EL (cell line): ENCODE results near the gene NRG3.

Source experiments
- DNase-seq: peaks from one replicate; pipeline ENCODE4 v3.0.0-alpha.2; 2016

Gene NRG3

DNA sequence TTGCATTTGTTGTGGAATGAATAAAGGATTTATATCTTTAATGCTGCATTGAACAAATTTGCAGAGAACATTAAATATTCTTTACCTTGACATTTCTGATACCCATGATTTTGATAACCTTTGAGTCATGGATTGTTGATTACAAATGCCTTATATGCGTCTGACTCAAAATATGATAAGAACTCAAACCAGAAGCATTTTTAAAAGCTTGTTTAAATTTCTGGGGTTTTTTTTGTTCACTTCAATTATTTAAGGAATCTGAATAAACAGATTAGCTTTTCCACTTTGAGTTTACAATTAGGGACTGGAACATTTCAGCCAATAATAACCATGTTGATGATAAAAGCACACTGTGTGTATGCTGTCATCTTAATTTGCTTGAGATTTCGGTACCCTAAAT lies 253.5 kb downstream of the NRG3 start:
- DNase-seq: no peak

DNA sequence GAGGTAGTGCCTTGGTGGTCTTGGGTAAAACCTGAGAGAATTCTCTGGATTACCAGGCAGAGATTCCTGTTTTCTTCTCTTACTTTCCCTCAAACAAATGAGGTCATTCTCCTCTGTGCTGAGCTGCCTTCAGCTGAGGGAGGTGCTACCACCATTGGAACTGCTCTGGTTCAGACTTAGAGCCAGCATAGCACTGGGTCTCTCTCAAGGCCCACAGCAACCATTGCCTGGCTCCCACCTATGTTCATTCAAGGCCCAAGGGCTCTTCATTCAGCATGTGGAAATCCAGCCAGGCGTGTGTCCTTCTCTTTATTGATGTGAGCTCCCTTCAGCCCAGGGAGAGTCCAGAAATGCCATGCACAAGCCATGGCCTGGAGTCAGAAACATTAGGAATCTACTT lies 261.1 kb downstream of the NRG3 start:
- DNase-seq: no peak

DNA sequence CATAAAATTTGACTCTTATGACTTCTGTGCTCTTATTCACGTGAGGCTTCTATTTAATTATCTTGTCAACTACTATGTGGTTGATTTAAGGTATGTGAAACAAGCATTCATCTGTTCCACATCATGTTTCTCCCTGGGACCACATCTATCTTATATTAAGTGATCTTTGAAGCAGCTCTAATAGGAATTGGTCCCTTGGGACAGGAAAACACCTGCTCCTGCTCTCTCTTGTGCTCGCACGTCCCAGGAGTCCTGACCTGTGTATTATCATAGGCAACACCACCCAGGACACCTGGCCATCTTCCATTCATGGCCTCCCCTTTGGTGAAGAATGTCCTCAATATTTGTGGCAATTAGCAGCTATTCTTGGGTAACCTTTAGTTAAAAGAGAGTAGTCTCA lies 269.2 kb downstream of the NRG3 start:
- DNase-seq: no peak

DNA sequence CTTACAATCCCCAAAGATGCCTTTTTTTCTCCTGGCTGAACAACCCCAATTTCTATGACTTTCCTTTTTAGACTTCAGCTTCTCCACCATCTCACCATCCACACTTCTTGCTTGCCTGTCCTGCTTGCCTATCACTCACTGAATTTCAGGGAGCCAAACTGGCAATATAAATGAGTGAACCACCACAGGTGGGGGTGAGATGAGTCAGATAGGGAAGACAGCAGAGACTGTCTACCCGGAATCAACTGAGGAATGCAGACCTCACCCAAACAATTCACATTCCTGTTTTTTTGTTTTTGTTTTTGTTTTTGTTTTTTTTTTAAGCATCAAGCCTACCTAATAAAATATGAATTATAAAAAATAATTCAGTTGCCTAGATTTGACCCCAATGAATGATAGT lies 273.8 kb downstream of the NRG3 start:
- no peak for DNase-seq

DNA sequence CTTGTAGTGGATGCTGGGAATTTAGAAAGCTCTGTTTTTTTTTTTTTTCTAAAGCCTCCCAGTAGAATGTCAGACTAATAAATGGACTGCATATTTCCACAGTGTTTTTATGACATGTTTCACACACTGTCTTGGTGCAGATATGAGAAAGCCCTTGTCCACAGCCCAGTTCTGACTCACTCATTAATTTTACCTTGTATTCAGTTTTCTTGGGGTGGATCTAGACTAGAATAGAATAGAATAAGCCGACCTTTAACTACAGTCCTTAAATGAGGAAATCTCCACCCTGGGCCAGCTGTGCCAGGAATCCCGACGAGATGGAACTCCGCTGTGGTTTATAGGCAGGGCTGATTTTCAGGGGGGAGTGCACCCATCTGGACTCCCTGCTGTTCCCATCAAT lies 274.7 kb downstream of the NRG3 start:
- no peak for DNase-seq

DNA sequence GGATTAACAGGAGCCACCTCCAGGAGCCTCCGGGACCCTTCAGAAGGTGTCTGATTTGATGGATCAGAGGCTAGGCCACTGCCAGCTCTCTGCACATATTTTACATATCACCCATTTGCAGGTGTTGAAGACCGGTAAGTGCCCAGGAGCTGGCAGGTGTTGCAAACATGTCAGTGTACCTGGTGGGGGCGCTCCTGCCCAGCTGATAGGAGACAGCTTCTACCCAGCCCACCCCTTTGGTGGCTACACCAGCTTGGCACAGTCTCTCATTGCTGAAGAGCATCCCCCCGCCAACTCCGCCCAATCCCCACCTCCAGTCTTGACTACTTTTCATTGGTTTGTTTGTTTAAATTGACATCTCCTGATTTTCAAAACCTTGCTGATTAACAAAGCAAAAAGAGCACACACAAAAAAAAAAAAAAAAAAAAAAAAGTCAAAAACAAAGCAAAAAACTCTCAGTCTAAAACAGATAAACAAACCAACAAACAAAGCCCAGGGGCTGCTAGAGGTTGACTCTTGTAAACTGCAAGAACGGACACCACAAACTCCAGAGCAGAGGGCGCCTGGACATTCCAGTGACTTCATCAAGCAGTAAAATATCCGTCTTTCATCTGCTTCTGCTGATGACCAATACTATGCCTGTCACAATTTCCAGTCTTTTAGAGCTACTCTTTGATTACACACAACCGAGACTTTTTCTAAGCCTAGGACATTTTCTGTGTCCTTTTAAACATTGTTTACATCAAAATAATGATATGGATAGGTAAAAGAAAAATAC lies 275.3 kb downstream of the NRG3 start:
- no peak for DNase-seq

DNA sequence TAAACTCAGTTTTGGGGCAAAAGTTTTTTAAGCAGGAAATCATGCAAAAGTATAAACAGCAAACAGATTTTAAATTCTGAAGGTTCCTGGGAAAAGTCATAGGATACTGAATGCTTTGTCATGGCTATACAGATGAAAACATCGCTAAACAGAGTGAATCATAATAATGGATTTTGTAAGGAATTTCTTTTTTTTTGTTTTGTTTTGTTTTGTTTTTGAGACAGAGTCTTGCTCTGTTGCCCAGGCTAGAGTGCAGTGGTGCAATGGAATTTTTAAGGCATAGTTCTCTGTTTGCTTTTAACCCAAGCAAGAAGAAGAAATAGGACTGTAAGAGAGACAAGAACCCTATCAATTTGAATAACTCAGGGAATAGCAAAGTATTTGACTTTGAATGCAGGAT lies 285.3 kb downstream of the NRG3 start:
- DNase-seq: no peak

DNA sequence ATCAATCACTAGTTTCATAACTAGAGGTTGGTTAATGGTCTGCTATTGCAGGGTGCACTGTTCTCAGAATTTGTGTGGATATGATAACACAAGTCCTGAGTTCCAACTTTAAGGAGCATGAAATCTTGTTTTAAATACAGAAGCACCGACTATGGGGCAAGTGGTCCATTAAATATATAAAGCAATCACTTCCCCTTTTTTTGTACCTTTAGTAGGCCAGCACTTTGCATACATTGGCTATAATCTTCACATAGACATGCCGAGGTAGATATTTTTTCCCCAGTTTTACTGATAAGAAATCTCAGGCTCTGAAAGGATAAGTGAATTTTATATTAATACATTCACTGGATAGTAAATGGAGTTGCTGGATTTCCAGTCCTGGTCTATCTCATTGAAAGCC lies 286.3 kb downstream of the NRG3 start:
- DNase-seq: no peak

DNA sequence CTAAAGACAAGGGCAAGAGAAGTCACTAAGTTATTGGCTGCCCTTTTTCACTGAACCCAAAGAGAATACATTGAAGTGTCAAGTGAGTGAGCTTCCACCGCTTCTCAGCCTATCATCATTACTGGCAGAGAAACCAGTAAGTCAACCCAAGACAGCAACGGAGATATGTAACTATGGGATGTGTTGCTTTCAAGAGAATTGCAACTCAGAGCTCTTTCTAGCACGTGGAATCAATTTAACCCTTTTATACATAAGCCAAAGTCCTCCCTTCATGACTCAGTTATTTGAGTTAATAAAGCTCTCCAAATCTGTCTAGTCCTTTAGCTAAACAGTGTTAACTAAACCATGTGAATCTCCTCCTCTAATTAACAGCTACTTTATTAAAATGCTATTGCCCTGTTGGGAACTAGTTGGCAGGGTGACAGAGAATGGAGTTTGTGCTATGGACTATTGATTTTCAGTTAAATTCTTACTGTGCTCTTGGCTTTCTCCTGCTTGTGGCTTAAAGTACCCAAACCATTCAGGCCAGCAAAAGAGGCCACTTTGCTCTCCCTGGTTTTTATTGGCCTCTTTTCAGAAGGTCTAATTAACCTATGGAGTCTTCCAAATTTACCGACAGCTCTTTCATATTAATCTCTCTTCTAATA lies 287.7 kb downstream of the NRG3 start:
- no peak for DNase-seq

DNA sequence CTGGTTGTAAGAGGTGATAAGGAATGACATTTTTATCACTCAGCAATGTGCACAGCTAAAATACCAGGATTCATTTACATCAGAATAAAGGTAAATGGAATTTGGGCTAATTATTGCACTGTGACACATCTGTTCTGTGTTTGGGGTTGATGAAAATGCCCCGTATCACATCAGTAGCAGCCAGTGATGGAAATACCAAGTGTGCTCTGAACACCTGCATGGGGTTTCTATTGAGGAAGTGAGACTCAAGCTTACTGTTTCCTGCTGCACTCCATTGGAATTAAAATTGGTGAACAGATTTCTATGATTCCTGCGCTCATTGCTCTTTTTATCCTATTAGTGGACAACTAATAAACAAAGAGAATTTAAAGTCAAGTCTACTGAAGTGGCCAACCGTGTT lies 296.9 kb downstream of the NRG3 start:
- no peak for DNase-seq

DNA sequence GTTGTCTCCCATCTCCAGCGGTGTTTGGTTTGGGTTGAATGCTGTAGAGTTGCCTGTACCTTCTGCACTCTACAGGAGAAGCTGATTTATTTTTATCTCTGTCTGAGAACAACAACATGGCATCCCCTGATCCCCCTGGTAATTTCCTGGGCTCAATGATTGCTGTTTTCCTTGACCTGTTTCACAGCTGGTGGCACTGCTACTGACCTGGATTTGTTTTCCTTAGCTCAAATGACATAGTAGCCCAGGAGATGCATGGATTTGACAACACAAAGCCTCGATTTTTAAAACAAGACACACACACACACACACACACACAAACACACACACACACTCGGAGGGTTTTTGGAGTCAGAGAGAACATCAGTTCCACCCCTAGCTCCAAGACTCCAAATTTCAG lies 301.6 kb downstream of the NRG3 start:
- DNase-seq: no peak

DNA sequence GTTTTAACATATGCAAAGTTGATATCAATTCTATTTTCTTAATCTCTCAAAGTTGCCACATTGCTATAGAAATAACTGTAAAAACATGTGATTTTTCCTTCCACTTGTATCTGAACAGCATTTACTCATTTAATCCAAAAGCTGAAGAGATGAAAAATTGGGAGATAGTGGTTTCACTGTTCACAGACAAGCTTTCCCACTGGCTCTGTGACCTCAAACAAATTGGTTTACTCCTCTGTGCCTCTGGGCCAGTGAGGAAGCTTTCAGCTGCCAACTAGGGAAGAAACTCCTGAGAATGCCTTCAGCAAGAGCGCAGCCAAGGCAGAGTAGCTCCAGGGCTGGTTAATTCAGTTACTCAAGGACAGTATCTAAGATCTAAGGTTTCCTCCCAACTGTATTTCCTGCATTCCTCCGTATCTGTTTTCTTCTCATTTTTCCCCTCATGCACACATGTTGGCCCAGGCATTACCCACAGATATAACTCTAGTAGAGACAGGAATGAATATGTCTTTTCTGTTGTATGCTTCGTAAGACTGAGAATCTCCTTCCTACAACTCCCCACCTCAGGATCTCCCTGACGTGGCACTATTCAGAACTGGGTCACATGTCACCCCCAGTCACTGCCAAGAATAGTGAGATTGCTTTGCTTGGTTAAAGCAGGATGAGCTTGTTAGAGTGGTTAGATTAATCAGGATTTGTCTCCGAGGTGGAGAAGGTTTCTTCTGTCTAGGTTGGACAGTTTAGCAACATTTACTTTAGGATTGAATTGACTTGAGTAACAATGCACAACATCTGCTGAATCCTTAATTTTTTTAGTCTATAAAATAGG lies 315.7 kb downstream of the NRG3 start:
- DNase-seq: no peak

DNA sequence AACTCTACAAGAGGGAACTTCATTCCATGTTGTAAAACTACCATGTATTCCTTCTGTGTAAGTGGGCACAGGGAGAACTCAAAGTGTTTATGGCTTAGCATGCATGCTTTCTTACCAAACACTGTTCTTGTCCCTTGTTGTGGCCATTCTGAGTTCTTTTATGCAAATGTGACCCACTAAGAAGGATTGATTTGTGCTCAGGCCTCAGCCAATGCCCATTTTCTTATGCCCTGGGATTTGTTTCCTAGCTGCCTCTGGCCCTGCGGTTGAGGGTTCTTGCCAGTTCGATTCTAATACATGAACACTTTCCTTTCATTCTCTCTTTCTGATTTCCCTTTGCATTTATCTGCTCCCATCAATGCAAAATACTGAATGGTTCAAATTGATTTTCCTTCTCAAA lies 316.7 kb downstream of the NRG3 start:
- no peak for DNase-seq

DNA sequence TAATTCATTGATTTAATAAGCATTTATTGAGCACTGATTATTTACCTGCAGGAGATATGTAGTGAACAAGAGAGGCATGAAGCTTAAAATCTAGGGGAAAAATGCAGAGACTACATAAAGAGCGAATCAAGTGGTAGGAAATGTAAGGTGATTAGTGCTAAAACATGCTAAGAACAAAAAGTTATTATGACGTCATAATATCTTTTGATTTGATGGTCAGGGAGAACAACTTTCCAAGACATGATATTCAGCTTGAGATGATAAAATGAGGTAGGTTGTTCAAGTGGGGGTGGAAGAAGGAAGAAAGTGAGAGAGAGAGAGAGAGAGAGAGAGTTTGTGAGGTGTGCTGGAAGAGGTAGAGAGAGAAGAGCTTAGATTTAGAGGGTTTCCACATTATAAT lies 317.7 kb downstream of the NRG3 start:
- DNase-seq: no peak

DNA sequence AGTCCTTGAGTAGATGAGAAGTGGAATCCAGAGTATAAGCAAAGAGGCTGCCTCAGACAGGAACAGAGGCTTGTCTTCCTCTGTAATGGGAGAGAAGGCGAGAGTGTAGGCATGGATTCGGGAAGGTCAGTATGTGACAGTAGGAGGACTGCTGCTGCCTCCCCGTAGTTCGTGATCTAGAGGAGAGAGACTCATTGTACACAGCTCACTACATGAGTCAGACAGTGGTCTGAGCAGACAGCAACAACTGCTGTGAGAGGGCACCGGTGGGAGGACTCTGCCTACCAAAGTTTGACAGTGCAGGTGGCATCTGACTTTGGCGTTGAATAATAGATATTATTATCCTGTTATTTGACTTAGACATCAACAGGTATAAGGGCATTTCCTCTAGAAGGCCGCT lies 319.4 kb downstream of the NRG3 start:
- DNase-seq: no peak

DNA sequence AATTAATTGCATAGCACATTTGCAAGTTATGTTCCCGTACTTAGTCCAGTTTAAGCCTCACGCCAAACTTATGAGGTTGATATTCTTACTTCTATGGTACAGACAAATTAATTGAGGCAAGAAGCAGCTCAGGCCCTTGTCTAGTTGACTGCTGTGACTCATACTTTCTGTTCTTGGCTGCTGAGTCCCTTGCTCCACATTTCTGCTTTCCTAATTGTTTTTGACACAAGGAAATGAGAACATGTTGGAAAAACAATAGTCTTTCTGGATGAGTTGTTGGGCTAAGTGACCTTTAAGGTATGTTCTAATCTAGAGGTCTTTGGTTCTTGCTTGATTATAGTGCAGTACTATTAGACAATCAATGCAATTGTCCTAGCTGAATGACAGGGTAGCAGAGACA lies 331.8 kb downstream of the NRG3 start:
- no peak for DNase-seq

DNA sequence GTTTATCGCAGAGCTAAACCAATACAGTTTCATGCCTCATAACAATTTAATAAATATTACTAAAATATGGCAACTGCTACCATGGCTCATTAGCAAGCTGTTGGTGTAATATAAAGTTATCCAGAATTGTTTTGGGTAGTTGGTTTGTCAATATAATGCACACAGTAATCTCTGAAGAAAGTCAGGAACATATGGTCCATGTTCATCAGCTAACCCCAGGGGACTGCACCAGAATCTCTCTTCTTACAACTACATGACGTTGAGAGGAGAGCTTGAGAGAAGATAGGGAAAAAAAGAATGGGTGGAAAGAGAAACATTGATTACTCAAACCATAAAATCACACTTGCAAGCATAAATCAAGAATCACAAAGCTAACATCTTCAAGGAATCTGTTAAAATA lies 333.7 kb downstream of the NRG3 start:
- no peak for DNase-seq

DNA sequence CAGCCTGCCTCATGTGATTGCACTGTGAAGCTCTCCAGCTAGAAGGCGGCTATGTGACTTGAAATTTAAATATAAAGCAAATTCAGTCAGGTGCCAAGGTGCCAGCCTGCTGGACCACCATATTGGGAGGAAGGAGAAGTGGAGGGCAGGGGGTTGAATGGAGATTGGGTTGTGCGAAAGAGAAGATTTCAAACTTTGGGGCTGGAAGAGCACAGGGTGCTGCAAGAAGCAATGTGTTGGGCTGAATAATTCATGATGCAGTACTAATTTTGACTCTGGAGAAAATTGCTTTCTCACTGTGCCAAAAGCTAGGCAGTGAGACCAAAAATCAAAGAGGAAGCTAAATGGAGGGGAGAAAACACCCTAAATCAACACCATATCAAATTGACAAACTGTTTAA lies 335.3 kb downstream of the NRG3 start:
- DNase-seq: no peak

DNA sequence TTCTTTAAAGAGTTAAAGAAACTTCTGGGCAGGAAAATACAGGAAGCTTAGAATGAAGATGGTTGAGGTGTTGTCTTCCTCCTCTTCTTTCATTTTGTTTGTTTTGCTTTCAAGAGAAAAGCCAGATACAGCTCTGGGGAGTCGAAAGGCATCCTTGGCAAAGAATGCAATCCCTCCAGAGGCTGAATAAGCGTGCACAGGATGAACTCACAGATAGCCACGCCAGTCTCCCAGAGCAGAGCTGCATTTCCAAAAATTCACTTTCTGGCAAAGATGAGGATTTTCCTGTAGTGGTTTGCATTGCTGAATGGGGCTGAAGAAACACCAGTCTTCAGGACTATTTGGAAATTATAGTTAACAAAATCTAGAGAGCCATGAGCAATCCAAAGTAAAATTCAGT lies 336.4 kb downstream of the NRG3 start:
- no peak for DNase-seq

DNA sequence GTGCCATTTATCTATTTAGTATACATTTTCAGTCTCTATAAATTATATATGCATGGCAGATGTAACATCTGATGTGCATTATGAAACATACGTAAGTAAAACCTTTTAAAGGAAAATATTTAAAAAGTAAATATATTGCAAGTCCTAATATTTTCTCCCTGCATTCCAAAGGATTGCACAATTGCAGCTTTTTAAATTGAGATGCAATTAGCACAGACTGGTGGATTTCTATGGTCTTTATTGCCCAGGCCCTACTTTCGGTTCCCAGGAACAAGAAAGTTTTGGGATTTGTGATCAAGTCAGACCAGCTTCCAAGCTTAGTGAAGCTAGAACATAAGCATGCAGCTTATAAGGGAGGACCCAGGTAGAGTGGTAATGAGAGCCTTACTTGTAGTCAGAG lies 337.8 kb downstream of the NRG3 start:
- DNase-seq: no peak

DNA sequence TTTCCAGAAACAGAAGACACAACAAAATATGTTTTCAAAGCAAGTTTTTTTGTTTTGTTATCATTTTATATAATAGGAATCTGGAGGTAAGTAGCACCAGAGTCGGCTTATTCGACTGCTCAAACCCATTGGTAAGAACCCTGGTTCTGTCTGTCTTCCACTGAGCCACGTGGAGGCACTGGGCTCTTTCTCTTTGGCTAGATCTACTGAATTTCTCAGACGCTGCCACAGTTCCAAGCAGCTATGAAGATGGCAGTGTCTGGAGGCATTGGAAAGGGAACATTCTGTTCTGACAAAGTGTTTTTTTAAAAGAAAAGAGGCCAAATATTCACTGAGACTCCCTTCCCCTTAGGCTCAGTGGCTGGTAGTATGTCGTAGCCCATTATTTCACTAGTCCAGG lies 338.8 kb downstream of the NRG3 start:
- no peak for DNase-seq

DNA sequence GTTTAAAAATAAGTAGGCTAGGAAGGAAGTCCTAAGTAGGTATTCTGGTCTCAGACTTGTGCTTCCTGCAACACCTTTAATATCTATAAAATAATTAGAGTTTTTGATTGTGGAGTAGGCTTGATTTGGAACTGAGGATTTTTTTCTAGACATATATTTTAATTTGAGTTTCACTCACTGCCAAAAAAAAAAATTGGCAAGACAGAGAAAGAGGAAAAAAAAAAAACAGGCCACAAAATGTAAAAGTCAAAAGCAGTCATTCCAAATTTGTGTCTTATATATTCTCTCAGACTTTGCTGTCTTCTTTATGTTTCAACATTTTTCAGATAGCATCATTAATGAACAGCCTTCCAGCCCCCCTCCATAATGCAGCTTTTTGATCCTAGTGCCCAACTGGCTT lies 346.1 kb downstream of the NRG3 start:
- no peak for DNase-seq

DNA sequence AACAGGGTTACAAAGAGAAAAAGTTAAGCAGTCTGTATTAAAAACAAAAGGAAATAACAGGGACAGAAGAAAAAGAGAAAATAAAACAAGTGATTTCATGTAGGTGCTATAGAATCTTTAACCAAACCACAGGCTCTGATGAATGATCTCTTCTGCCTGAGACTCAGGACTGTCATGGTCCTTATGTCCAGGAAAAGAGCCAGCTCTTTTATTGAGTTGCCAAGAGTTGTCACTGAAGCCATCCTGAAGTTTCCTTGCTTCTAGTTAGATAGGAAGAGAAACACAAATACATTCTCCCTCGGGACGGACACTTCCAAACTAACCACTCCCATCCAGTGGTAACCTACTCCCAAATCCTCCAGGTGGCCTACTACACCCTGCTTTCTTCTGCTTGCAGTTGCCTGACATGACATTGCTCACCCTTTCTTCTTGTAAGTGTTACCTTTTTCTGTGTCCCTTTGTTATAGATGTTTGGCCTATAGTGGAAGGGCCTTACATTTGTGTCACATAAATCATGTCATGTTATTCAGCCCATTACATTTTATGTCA lies 346.7 kb downstream of the NRG3 start:
- no peak for DNase-seq

DNA sequence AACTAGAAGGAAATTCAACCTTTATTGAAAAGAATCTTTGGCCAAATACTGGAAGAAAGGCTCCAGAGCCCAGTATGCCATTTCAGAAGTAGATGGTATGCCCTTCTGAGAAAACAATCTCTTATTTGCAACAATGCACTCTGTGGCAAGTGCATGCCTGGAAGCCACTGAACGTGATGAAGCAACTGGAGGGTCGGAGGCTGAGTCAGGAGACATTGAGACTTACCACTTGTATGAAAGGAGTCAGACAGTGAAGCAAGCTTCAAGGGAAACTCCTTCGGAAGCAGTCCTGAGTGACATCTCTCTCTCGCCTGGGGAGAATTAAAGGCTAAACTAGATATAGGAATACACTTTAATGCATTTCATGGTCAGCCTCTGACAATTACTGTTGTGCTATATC lies 353.7 kb downstream of the NRG3 start:
- no peak for DNase-seq
